HepG2 (cell line): ENCODE data around the gene ZNF138. TPM values are rescaled to one million over a fixed set of nuclear protein-coding genes. Genes with fewer than 3 reads are reported as not detected.

Experiments
- ARID4A ChIP-seq: sonication (generic); formaldehyde crosslinking; IDR thresholded peaks from 2 replicates; pipeline ENCODE4 v1.5.0; 2020; ENCODE audit warnings: mild to moderate bottlenecking, missing genetic modification reagents, borderline replicate concordance
- FUBP1 ChIP-seq: sonication (generic); formaldehyde crosslinking; IDR thresholded peaks from 2 replicates; pipeline ENCODE4 v1.5.1; 2020; ENCODE audit warnings: missing genetic modification reagents, mild to moderate bottlenecking, borderline replicate concordance
- MTF1 ChIP-seq: sonication (generic); formaldehyde crosslinking; IDR thresholded peaks from 2 replicates; pipeline ENCODE4 v1.5.0; 2020; ENCODE audit warnings: missing genetic modification reagents
- NFIB ChIP-seq: sonication (generic); formaldehyde crosslinking; IDR thresholded peaks from 2 replicates; pipeline ENCODE4 v1.9.0; 2021; ENCODE audit warnings: missing genetic modification reagents, mild to moderate bottlenecking, borderline replicate concordance
- NR2C2 ChIP-seq: sonication (generic); formaldehyde crosslinking; IDR thresholded peaks from 2 replicates; pipeline ENCODE4 v1.4.0; 2020; ENCODE audit warnings: missing genetic modification reagents, mild to moderate bottlenecking, moderate library complexity, borderline replicate concordance
- POGK ChIP-seq: sonication (generic); formaldehyde crosslinking; conservative IDR thresholded peaks from 2 replicates; pipeline ENCODE4 v1.8.0; 2022; ENCODE audit warnings: mild to moderate bottlenecking, moderate library complexity, missing genetic modification reagents
- ZBTB8A ChIP-seq: sonication (generic); formaldehyde crosslinking; IDR thresholded peaks from 2 replicates; pipeline ENCODE4 v1.4.0; 2020; ENCODE audit warnings: mild to moderate bottlenecking, low read depth, missing genetic modification reagents, borderline replicate concordance
- ZFP36L1 ChIP-seq: sonication (generic); formaldehyde crosslinking; IDR thresholded peaks from 2 replicates; pipeline ENCODE4 v1.8.0; 2022; ENCODE audit warnings: mild to moderate bottlenecking, missing genetic modification reagents, moderate library complexity
- ZNF10 ChIP-seq: sonication (generic); formaldehyde crosslinking; IDR thresholded peaks from 2 replicates; pipeline ENCODE4 v1.4.0; 2020; ENCODE audit warnings: mild to moderate bottlenecking, low read depth, missing genetic modification reagents, borderline replicate concordance
- ZNF337 ChIP-seq: sonication (generic); formaldehyde crosslinking; IDR thresholded peaks from 2 replicates; pipeline ENCODE4 v1.5.1; 2020; ENCODE audit warnings: missing genetic modification reagents, low read depth, mild to moderate bottlenecking, borderline replicate concordance
- ZNF788 ChIP-seq: sonication (generic); formaldehyde crosslinking; IDR thresholded peaks from 2 replicates; pipeline ENCODE4 v1.5.0; 2020; ENCODE audit warnings: mild to moderate bottlenecking, missing genetic modification reagents, borderline replicate concordance
- ZZZ3 ChIP-seq: sonication (generic); formaldehyde crosslinking; IDR thresholded peaks from 2 replicates; pipeline ENCODE4 v1.4.0; 2020; ENCODE audit warnings: missing genetic modification reagents, mild to moderate bottlenecking, borderline replicate concordance
- polyA plus RNA-seq, 8 experiments: library from polyadenylated mRNA; depleted of rRNA in 3 of 8; stranded (reverse) in 7 of 8; unstranded in 1 of 8; fragments of >200 nt; fragmentation: Illumina TruSeq in 4 of 8; extraction: Trizol in 4 of 8; gene quantifications; 2 replicates each; pipeline versions ENCODE4 v1.2.1 to v1.2.3, GENCODE V29; 2011 to 2016; ENCODE audit warnings: low read depth in 4 of 8, missing spikeins in 1 of 8, mixed read lengths in 1 of 8; ENCODE audit not compliant: insufficient read depth in 1 of 8
- total RNA-seq, 5 experiments: library from RNA; depleted of rRNA; stranded (reverse); fragments of >200 nt; fragmentation: Illumina TruSeq; extraction: Trizol; gene quantifications; 2 replicates each; pipeline ENCODE4 v1.2.3, GENCODE V29; 2016; ENCODE audit warnings: low read depth in 1 of 5
- TF ChIP-seq, protein P1 (sequence below): sonication (generic); formaldehyde crosslinking; IDR thresholded peaks from 2 replicates; pipeline ENCODE4 v1.4.0; 2020; ENCODE audit warnings: missing genetic modification reagents, mild to moderate bottlenecking, borderline replicate concordance
- TF ChIP-seq, protein P2 (sequence below): sonication (generic); formaldehyde crosslinking; IDR thresholded peaks from 2 replicates; pipeline ENCODE4 v1.5.0; 2020; ENCODE audit warnings: missing genetic modification reagents
- TF ChIP-seq, protein P3 (sequence below): sonication (generic); formaldehyde crosslinking; IDR thresholded peaks from 2 replicates; pipeline ENCODE4 v1.8.0; 2022; ENCODE audit warnings: mild to moderate bottlenecking, missing genetic modification reagents; ENCODE audit not compliant: insufficient replicate concordance

The ZNF138 gene
- total and polyA plus RNA-seq, 2 of the 13 experiments (the other 11 are each of a cell fraction or from before 2014, with no cell fraction given) = 2.7 to 5.8 TPM

DNA sequence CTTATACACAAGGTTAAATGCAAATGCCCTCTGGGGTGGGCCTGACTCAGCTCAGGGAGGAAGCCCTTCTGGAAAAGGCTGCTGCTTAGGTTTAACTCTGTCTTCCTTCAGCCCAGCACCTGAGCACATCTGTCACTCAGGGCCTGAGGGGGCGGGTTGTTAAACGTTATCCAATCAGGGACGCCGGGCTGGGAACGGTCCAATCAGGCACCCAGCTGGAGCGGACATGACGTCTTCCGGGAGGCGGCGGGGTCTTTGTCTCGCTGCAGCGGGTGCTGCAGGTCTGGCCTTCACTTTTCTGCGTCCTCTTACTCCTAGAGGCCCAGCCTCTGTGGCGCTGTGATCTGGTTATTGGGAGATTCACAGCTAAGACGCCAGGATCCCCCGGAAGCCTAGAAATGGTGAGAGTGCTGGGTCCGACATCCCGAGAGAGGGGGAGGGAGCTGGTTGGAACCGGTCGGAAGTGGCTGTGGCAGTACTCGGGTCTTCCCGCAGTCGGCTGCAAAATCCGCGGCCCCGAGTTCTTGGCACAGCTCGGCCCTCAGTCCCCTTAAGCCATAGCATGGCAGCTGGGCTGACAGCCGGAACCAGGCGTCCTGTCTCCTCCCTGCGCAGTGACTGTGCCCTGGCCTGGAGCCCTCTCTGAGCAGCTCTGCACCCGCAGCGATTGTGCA lies at the start of gene ZNF138 (continued):
- peak; percentile 96 for TF ChIP-seq ARID4A (CRISPR knock-in tag)
- TF ChIP-seq POGK (CRISPR knock-in tag) = peak; percentile 71
- TF ChIP-seq MTF1 (CRISPR knock-in tag) = no peak
- no peak for TF ChIP-seq ZNF10
- TF ChIP-seq ZNF337 (CRISPR knock-in tag) = no peak
- no peak; the same call in 1 of the 2 replicates for TF ChIP-seq ZZZ3 (CRISPR knock-in tag)
- TF ChIP-seq, protein P1, sequence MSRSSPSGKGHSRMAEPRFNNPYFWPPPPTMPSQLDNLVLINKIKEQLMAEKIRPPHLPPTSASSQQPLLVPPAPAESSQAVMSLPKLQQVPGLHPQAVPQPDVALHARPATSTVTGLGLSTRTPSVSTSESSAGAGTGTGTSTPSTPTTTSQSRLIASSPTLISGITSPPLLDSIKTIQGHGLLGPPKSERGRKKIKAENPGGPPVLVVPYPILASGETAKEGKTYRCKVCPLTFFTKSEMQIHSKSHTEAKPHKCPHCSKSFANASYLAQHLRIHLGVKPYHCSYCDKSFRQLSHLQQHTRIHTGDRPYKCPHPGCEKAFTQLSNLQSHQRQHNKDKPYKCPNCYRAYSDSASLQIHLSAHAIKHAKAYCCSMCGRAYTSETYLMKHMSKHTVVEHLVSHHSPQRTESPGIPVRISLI (CRISPR knock-in tag) = no peak
- TF ChIP-seq ZNF788 (CRISPR knock-in tag) = no peak; the same call in 1 of the 2 replicates
- TF ChIP-seq, protein P2, sequence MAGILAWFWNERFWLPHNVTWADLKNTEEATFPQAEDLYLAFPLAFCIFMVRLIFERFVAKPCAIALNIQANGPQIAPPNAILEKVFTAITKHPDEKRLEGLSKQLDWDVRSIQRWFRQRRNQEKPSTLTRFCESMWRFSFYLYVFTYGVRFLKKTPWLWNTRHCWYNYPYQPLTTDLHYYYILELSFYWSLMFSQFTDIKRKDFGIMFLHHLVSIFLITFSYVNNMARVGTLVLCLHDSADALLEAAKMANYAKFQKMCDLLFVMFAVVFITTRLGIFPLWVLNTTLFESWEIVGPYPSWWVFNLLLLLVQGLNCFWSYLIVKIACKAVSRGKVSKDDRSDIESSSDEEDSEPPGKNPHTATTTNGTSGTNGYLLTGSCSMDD = no peak
- TF ChIP-seq NFIB (CRISPR knock-in tag) = no peak
- TF ChIP-seq ZBTB8A = no peak
- no peak for TF ChIP-seq NR2C2 (CRISPR knock-in tag)
- TF ChIP-seq, protein P3, sequence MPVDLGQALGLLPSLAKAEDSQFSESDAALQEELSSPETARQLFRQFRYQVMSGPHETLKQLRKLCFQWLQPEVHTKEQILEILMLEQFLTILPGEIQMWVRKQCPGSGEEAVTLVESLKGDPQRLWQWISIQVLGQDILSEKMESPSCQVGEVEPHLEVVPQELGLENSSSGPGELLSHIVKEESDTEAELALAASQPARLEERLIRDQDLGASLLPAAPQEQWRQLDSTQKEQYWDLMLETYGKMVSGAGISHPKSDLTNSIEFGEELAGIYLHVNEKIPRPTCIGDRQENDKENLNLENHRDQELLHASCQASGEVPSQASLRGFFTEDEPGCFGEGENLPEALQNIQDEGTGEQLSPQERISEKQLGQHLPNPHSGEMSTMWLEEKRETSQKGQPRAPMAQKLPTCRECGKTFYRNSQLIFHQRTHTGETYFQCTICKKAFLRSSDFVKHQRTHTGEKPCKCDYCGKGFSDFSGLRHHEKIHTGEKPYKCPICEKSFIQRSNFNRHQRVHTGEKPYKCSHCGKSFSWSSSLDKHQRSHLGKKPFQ = no peak
- TF ChIP-seq ZFP36L1 (CRISPR knock-in tag) = no peak
- no peak for TF ChIP-seq FUBP1
